ENCODE measurements around the gene ZNF181.

The ZNF181 gene

DNA sequence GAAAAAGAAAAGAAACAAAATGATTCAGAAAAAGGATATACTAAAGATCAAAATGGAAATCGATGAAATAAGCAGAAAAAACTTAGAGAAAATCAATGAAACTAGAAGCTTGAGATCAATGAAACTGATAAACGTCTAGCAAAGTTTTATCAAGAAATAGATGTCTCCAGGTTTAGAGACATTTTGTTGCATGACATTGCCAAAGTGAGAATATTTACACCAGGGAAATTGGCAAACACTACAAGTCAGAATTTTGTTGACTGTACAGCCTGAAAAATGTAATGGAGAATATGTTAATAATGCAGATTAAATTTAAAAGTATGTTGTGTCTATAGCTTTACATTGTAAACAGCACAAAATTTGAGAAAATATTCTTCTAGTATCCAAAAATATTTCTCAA is 44.3 kb downstream of the ZNF181 start:
- DNase-seq: peak in 2 of 3 donors; percentile 9 to 17
- H3K9me3 ChIP-seq (ENCODE audit: control extremely low read depth in 1 of 5, control insufficient read depth in 4 of 5, insufficient read depth in 2 of 5, low read depth in 1 of 5, low read length in 4 of 5): peaks cover 0 to 18% (median 7%) of the 10 kb centered on the region in 5 experiments
- H3K4me3 ChIP-seq (ENCODE audit: control insufficient read depth in 1 of 7, extremely low read depth in 1 of 7, insufficient read depth in 4 of 7, low read depth in 2 of 7, low read length in 6 of 7): no peak overlapping the region
- peaks cover 0 to 1% (median under 1%) of the 10 kb centered on the region in 4 experiments for H3K4me1 ChIP-seq (ENCODE audit: control extremely low read depth in 1 of 4, control insufficient read depth in 4 of 4, insufficient read depth in 4 of 4, low read length in 3 of 4)
- H3K27me3 ChIP-seq (replicated peaks in 2 of 5; ENCODE audit: control insufficient read depth in 4 of 5, insufficient read depth in 5 of 5, low read length in 4 of 5): no peaks in the 10 kb centered on the region
- ChIA-PET POLR2A (no interaction called here), CTCF (interaction anchor here (0.9 kb wide), 1 partner anchor 69 kb away, joined by 3 read pairs; no protein-coding TSS in a partner anchor)
- 88% methylated on average over 2 of the region's 2 CpGs for WGBS (ENCODE audit: insufficient coverage)
- H3K36me3 ChIP-seq (ENCODE audit: control insufficient read depth in 4 of 4, insufficient read depth in 4 of 4, low read length in 3 of 4): no peaks in the 10 kb centered on the region
- no peak overlapping the region for H3K27ac ChIP-seq (ENCODE audit: insufficient read depth in 1 of 2, low read depth in 1 of 2, low read length in 2 of 2, poor library complexity in 1 of 2, severe bottlenecking in 2 of 2)

DNA sequence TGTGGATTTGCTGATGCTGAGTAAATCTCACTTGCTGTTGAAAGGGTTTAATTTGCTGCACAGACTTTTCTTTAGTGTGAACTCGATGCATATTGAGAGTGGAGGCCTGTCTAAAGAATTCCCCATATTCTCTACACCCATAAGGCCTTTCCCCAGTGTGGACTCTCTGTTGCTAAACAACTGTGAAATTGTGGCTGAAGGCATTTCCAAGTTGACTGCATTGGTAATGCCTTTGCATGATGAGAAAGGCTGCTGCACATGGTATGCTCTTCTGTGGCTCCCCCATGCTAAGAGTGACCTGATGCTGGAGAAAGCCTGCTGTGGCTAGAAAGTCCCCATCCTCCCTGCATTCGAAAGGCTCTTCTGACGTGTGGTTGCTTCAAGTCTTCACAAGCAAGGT is 45.6 kb downstream of the ZNF181 start:
- Histone ChIP-seq H3K4me1 (ENCODE audit: control extremely low read depth in 1 of 4, control insufficient read depth in 4 of 4, insufficient read depth in 4 of 4, low read length in 3 of 4) (no peaks in the 10 kb centered on the region), H3K27me3 (replicated peaks in 2 of 5; ENCODE audit: control insufficient read depth in 4 of 5, insufficient read depth in 5 of 5, low read length in 4 of 5) (no peaks in the 10 kb centered on the region), H3K36me3 (ENCODE audit: control insufficient read depth in 4 of 4, insufficient read depth in 4 of 4, low read length in 3 of 4) (no peaks in the 10 kb centered on the region), H3K27ac (ENCODE audit: insufficient read depth in 1 of 2, low read depth in 1 of 2, low read length in 2 of 2, poor library complexity in 1 of 2, severe bottlenecking in 2 of 2) (no peak overlapping the region), H3K4me3 (ENCODE audit: control insufficient read depth in 1 of 7, extremely low read depth in 1 of 7, insufficient read depth in 4 of 7, low read depth in 2 of 7, low read length in 6 of 7) (no peak overlapping the region), H3K9me3 (ENCODE audit: control extremely low read depth in 1 of 5, control insufficient read depth in 4 of 5, insufficient read depth in 2 of 5, low read depth in 1 of 5, low read length in 4 of 5) (peaks cover 0 to 27% (median 3%) of the 10 kb centered on the region in 5 experiments)
- ChIA-PET POLR2A (no interaction called here), CTCF (no interaction called here)
- no peak for DNase-seq
- WGBS (ENCODE audit: insufficient coverage): 76% methylated on average over 2 of the region's 3 CpGs

DNA sequence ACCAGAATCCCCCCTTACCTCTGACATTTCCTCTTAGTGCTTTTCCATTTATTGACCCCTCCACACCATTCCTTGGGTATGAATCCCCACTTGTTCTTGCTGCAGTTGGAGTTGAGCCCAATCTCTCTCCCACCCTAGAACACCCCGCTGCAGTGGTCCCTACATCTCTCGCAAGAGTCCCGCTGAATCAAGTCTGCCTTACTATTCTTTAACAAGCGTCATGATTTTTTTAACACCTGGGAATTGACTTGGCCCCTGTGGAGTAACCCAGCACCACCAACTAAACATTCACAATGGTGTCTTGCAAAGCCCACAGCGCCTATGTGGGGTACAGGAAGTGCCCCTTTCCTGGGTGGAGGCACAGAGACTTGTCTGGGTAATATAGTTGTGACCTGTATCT is 52.2 kb downstream of the ZNF181 start:
- H3K9me3 ChIP-seq (ENCODE audit: control extremely low read depth in 1 of 5, control insufficient read depth in 4 of 5, insufficient read depth in 2 of 5, low read depth in 1 of 5, low read length in 4 of 5): peaks cover 0 to 33% (median 7%) of the 10 kb centered on the region in 5 experiments
- ChIA-PET CTCF (no interaction called here), POLR2A (no interaction called here)
- no peaks in the 10 kb centered on the region for H3K27me3 ChIP-seq (replicated peaks in 2 of 5; ENCODE audit: control insufficient read depth in 4 of 5, insufficient read depth in 5 of 5, low read length in 4 of 5)
- H3K27ac ChIP-seq (ENCODE audit: insufficient read depth in 1 of 2, low read depth in 1 of 2, low read length in 2 of 2, poor library complexity in 1 of 2, severe bottlenecking in 2 of 2): no peak overlapping the region
- H3K4me1 ChIP-seq (ENCODE audit: control extremely low read depth in 1 of 4, control insufficient read depth in 4 of 4, insufficient read depth in 4 of 4, low read length in 3 of 4): no peaks in the 10 kb centered on the region
- no peaks in the 10 kb centered on the region for H3K36me3 ChIP-seq (ENCODE audit: control insufficient read depth in 4 of 4, insufficient read depth in 4 of 4, low read length in 3 of 4)
- H3K4me3 ChIP-seq (ENCODE audit: control insufficient read depth in 1 of 7, extremely low read depth in 1 of 7, insufficient read depth in 4 of 7, low read depth in 2 of 7, low read length in 6 of 7): no peak overlapping the region
- no peak for DNase-seq
- WGBS (ENCODE audit: insufficient coverage): 100% methylated on average over 4 of the region's 5 CpGs

DNA sequence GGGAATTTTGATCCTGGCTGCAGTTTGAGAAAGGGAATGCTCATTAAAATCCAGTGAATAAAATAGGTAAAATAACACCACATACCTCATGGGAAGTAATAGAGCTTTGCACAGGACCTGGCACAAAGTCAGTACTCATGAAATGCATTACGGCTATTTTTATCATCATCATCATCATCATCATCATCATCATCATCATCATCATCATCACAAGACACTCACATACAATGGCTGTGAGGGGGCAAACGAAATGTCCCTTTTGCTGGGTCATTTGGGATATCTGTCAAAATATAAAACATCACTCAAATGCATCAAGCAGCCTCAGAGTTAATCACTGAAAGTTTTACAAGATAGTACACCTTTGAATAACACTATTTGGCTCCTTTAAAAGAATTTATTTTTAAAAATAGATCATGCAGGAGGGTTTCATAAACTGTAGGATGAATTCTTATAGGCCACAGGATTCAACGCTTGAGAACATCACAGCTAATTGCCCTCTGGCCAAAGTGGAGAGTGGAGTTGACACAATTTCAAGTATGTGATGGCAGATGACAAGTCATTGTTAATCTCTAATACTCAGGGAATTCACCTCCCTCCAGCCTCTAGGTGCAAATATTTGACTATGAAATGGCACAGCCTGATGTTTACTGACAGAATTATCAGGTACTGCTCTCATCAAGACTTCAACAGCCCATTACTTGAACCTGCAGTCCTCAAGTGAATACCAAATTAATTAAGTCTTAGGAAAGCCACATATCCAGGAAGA is 53.2 kb downstream of the ZNF181 start:
- no peak for DNase-seq
- CTCF ChIA-PET: no interaction called here
- no peaks in the 10 kb centered on the region for H3K36me3 ChIP-seq (ENCODE audit: control insufficient read depth in 4 of 4, insufficient read depth in 4 of 4, low read length in 3 of 4)
- POLR2A ChIA-PET: no interaction called here
- peaks cover 0 to 41% (median 10%) of the 10 kb centered on the region in 5 experiments for H3K9me3 ChIP-seq (ENCODE audit: control extremely low read depth in 1 of 5, control insufficient read depth in 4 of 5, insufficient read depth in 2 of 5, low read depth in 1 of 5, low read length in 4 of 5)
- no peak overlapping the region for H3K4me3 ChIP-seq (ENCODE audit: control insufficient read depth in 1 of 7, extremely low read depth in 1 of 7, insufficient read depth in 4 of 7, low read depth in 2 of 7, low read length in 6 of 7)
- H3K27ac ChIP-seq (ENCODE audit: insufficient read depth in 1 of 2, low read depth in 1 of 2, low read length in 2 of 2, poor library complexity in 1 of 2, severe bottlenecking in 2 of 2): no peak overlapping the region
- no peaks in the 10 kb centered on the region for H3K4me1 ChIP-seq (ENCODE audit: control extremely low read depth in 1 of 4, control insufficient read depth in 4 of 4, insufficient read depth in 4 of 4, low read length in 3 of 4)
- WGBS (ENCODE audit: insufficient coverage): 60% methylated on average over 2 of the region's 3 CpGs
- H3K27me3 ChIP-seq (replicated peaks in 2 of 5; ENCODE audit: control insufficient read depth in 4 of 5, insufficient read depth in 5 of 5, low read length in 4 of 5): no peaks in the 10 kb centered on the region

DNA sequence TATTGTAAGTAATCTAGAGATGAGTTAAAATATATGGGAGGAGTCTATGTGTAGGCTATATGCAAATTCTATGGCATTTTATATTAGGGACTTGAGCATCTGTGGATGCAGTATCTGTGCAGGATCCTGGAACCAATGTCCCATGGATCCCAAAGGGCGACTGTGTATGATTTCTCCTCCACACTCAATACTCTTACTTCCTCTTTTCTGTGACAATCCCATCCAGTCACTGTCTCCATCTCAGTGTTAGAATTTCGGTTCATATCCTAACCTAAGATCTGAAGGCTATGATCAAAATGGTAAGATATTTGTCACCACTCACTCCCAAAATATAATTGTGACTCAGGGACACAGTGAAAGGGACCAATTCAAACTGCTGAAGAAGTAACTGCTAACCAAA is 54.0 kb downstream of the ZNF181 start:
- Histone ChIP-seq H3K27me3 (replicated peaks in 2 of 5; ENCODE audit: control insufficient read depth in 4 of 5, insufficient read depth in 5 of 5, low read length in 4 of 5) (no peaks in the 10 kb centered on the region), H3K4me1 (ENCODE audit: control extremely low read depth in 1 of 4, control insufficient read depth in 4 of 4, insufficient read depth in 4 of 4, low read length in 3 of 4) (no peaks in the 10 kb centered on the region), H3K36me3 (ENCODE audit: control insufficient read depth in 4 of 4, insufficient read depth in 4 of 4, low read length in 3 of 4) (no peaks in the 10 kb centered on the region), H3K27ac (ENCODE audit: insufficient read depth in 1 of 2, low read depth in 1 of 2, low read length in 2 of 2, poor library complexity in 1 of 2, severe bottlenecking in 2 of 2) (no peak overlapping the region), H3K4me3 (ENCODE audit: control insufficient read depth in 1 of 7, extremely low read depth in 1 of 7, insufficient read depth in 4 of 7, low read depth in 2 of 7, low read length in 6 of 7) (no peak overlapping the region), H3K9me3 (ENCODE audit: control extremely low read depth in 1 of 5, control insufficient read depth in 4 of 5, insufficient read depth in 2 of 5, low read depth in 1 of 5, low read length in 4 of 5) (peaks cover 0 to 38% (median 10%) of the 10 kb centered on the region in 5 experiments)
- POLR2A ChIA-PET: no interaction called here
- CTCF ChIA-PET: no interaction called here
- WGBS (ENCODE audit: insufficient coverage): 100% methylated on average over 1 of the region's 2 CpGs
- DNase-seq: no peak

DNA sequence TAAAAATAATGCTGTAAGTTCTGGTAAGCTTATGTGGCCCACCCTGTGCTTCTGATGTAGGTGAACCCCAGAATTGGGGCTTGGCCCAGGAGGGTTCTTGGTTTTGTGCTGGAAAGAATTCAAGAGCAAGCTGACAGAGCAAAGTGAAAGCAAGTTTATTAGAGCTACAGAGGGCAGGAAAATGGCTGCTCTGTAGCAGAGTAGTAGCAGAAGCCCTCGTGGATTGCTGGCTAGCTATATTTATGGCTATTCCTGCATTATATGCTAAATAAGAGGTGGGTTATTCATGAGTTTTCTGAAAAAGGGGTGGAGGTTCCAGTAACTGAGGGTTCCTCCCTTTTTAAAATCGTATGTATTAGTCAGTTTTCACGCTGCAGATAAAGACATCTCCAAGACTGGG is 59.5 kb downstream of the ZNF181 start:
- POLR2A ChIA-PET: no interaction called here
- H3K4me1 ChIP-seq (ENCODE audit: control extremely low read depth in 1 of 4, control insufficient read depth in 4 of 4, insufficient read depth in 4 of 4, low read length in 3 of 4): no peaks in the 10 kb centered on the region
- CTCF ChIA-PET: no interaction called here
- WGBS (ENCODE audit: insufficient coverage): 88% methylated on average over 1 of the region's 3 CpGs
- no peaks in the 10 kb centered on the region for H3K27me3 ChIP-seq (replicated peaks in 2 of 5; ENCODE audit: control insufficient read depth in 4 of 5, insufficient read depth in 5 of 5, low read length in 4 of 5)
- H3K27ac ChIP-seq (ENCODE audit: insufficient read depth in 1 of 2, low read depth in 1 of 2, low read length in 2 of 2, poor library complexity in 1 of 2, severe bottlenecking in 2 of 2): no peak overlapping the region
- no peak for DNase-seq
- peaks cover 0 to 30% (median 7%) of the 10 kb centered on the region in 5 experiments for H3K9me3 ChIP-seq (ENCODE audit: control extremely low read depth in 1 of 5, control insufficient read depth in 4 of 5, insufficient read depth in 2 of 5, low read depth in 1 of 5, low read length in 4 of 5)
- H3K36me3 ChIP-seq (ENCODE audit: control insufficient read depth in 4 of 4, insufficient read depth in 4 of 4, low read length in 3 of 4): no peaks in the 10 kb centered on the region
- H3K4me3 ChIP-seq (ENCODE audit: control insufficient read depth in 1 of 7, extremely low read depth in 1 of 7, insufficient read depth in 4 of 7, low read depth in 2 of 7, low read length in 6 of 7): no peak overlapping the region

DNA sequence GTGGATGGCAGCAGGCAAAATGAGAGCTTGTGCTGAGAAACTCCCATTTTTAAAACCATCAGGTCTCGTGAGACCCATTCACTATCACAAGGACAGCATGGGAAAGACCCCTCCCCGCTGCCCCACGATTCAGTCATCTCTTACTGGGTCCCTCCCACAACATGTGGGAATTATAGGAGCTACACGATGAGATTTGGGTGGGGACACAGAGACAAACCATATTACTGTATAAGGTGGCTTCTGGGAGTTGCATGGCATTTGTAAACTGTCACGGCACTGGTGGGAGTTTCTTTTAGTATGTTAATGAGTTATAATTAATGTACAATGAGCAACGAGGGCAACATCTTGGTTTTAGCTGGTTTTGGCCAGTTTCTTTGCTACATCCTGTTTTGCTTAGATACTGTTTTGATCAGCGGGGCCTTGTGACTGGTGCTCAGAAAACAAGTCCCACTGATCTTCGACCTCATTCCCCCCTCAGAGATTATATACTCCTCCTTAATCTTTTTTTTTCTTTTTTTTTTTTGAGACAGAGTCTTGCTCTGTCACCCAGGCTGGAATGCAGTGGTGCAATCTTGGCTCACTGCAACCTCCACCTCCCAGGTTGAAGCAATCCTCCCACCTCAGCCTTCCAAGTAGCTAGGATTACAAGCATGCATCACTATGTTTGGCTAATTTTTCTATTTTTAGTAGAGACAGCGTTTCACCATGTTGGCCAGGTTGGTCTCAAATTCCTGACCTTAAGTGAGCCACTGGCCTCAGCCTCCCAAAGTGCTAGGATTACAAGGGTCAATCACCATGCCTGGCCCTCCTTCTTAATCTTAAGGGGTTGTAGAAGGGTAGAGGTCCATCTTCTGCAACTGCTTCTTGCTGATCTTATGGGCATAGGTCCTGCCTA is 60.3 kb downstream of the ZNF181 start:
- POLR2A ChIA-PET: no interaction called here

More for the DNA sequence above, 60.3 kb downstream of the ZNF181 start:
- Histone ChIP-seq H3K4me1 (ENCODE audit: control extremely low read depth in 1 of 4, control insufficient read depth in 4 of 4, insufficient read depth in 4 of 4, low read length in 3 of 4) (no peaks in the 10 kb centered on the region), H3K27ac (ENCODE audit: insufficient read depth in 1 of 2, low read depth in 1 of 2, low read length in 2 of 2, poor library complexity in 1 of 2, severe bottlenecking in 2 of 2) (no peak overlapping the region), H3K4me3 (ENCODE audit: control insufficient read depth in 1 of 7, extremely low read depth in 1 of 7, insufficient read depth in 4 of 7, low read depth in 2 of 7, low read length in 6 of 7) (no peak overlapping the region), H3K36me3 (ENCODE audit: control insufficient read depth in 4 of 4, insufficient read depth in 4 of 4, low read length in 3 of 4) (no peaks in the 10 kb centered on the region), H3K27me3 (replicated peaks in 2 of 5; ENCODE audit: control insufficient read depth in 4 of 5, insufficient read depth in 5 of 5, low read length in 4 of 5) (no peaks in the 10 kb centered on the region), H3K9me3 (ENCODE audit: control extremely low read depth in 1 of 5, control insufficient read depth in 4 of 5, insufficient read depth in 2 of 5, low read depth in 1 of 5, low read length in 4 of 5) (peaks cover 0 to 32% (median 7%) of the 10 kb centered on the region in 5 experiments)
- CTCF ChIA-PET: interaction anchor here (0.8 kb wide), 1 partner anchor 14 kb away, joined by 3 read pairs; no protein-coding TSS in a partner anchor
- DNase-seq: no peak
- 86% methylated on average over 4 of the region's 9 CpGs for WGBS (ENCODE audit: insufficient coverage)
